SK-N-SH treated with all-trans-retinoic acid at 6 μM for 48 hours (cell line): ENCODE results near the gene SMARCA2.

ENCODE experiments used
- ATAC-seq: fragments of 200-7000 bp; cut with Tn5 transposase; 3 replicates; pipeline ENCODE4 v1.9.1; 2020; ENCODE audit warnings: mild to moderate bottlenecking, moderate library complexity
- BACH2 ChIP-seq: fragments of 250-450 bp; sonication (Bioruptor Pico); IDR thresholded peaks from 2 replicates; pipeline ENCODE4 v1.9.0; 2021; ENCODE audit warnings: mild to moderate bottlenecking, borderline replicate concordance
- CSDC2 ChIP-seq: fragments of 250-450 bp; sonication (Bioruptor Pico); IDR thresholded peaks from 2 replicates; pipeline ENCODE4 v1.5.0; 2020; ENCODE audit warnings: mild to moderate bottlenecking, moderate library complexity
- GLIS3 ChIP-seq: fragments of 250-450 bp; sonication (Bioruptor Pico); IDR thresholded peaks from 2 replicates; pipeline ENCODE4 v1.5.0; 2020; ENCODE audit warnings: mild to moderate bottlenecking, moderate library complexity
- ISL1 ChIP-seq: fragments of 250-450 bp; sonication (Bioruptor Pico); IDR thresholded peaks from 2 replicates; pipeline ENCODE4 v2.1.2; 2022; ENCODE audit warnings: mild to moderate bottlenecking, moderate library complexity
- OSR1 ChIP-seq: fragments of 250-450 bp; sonication (Bioruptor Pico); IDR thresholded peaks from 2 replicates; pipeline ENCODE4 v1.8.0; 2022; ENCODE audit warnings: moderate library complexity, mild to moderate bottlenecking, inconsistent platforms
- PPARA ChIP-seq: fragments of 250-450 bp; sonication (Bioruptor Pico); IDR thresholded peaks from 2 replicates; pipeline ENCODE4 v1.5.0; 2020; ENCODE audit warnings: mild to moderate bottlenecking, borderline replicate concordance
- RARB ChIP-seq: fragments of 250-450 bp; sonication (Bioruptor Pico); IDR thresholded peaks from 2 replicates; pipeline ENCODE4 v1.8.0; 2021; ENCODE audit warnings: mild to moderate bottlenecking, moderate library complexity
- SNAI2 ChIP-seq: fragments of 250-450 bp; sonication (Bioruptor Pico); IDR thresholded peaks from 2 replicates; pipeline ENCODE4 v1.5.0; 2020; ENCODE audit warnings: mild to moderate bottlenecking, moderate library complexity
- TCF4 ChIP-seq: fragments of 250-450 bp; sonication (Bioruptor Pico); IDR thresholded peaks from 2 replicates; pipeline ENCODE4 v1.8.0; 2021; ENCODE audit warnings: mild to moderate bottlenecking, moderate library complexity, borderline replicate concordance
- TOX ChIP-seq: fragments of 250-450 bp; sonication (Bioruptor Pico); IDR thresholded peaks from 2 replicates; pipeline ENCODE4 v1.8.0; 2021; ENCODE audit warnings: mild to moderate bottlenecking, moderate library complexity, borderline replicate concordance
- TSHZ2 ChIP-seq: fragments of 250-450 bp; sonication (Bioruptor Pico); IDR thresholded peaks from 2 replicates; pipeline ENCODE4 v1.5.0; 2020; ENCODE audit warnings: mild to moderate bottlenecking, moderate library complexity
- ZC3H10 ChIP-seq: fragments of 250-450 bp; sonication (Bioruptor Pico); IDR thresholded peaks from 2 replicates; pipeline ENCODE4 v1.5.1; 2021; ENCODE audit warnings: mild to moderate bottlenecking, moderate library complexity
- ZNF565 ChIP-seq: fragments of 450-650 bp; formaldehyde crosslinking; conservative IDR thresholded peaks from 2 replicates; pipeline ENCODE4 v1.5.0; 2020; ENCODE audit warnings: low read depth, mild to moderate bottlenecking, moderate library complexity
- ZNF70 ChIP-seq: fragments of 450-650 bp; formaldehyde crosslinking; IDR thresholded peaks from 2 replicates; pipeline ENCODE4 v1.5.0; 2020; ENCODE audit warnings: mild to moderate bottlenecking, moderate library complexity
- ZNF8 ChIP-seq: fragments of 450-650 bp; formaldehyde crosslinking; IDR thresholded peaks from 2 replicates; pipeline ENCODE4 v1.5.0; 2020; ENCODE audit warnings: mild to moderate bottlenecking, moderate library complexity
- TF ChIP-seq, protein P1 (sequence below): fragments of 250-450 bp; sonication (Bioruptor Pico); IDR thresholded peaks from 2 replicates; pipeline ENCODE4 v1.8.0; 2021; ENCODE audit warnings: low read depth, mild to moderate bottlenecking, moderate library complexity, borderline replicate concordance
- TF ChIP-seq, protein P2 (sequence below): fragments of 250-450 bp; sonication (Bioruptor Pico); IDR thresholded peaks from 2 replicates; pipeline ENCODE4 v1.8.0; 2020; ENCODE audit warnings: mild to moderate bottlenecking, moderate library complexity, borderline replicate concordance
- TF ChIP-seq, protein P3 (sequence below): fragments of 250-450 bp; sonication (Bioruptor Pico); IDR thresholded peaks from 2 replicates; pipeline ENCODE4 v1.5.1; 2021; ENCODE audit warnings: mild to moderate bottlenecking, moderate library complexity
- TF ChIP-seq, protein P4 (sequence below): fragments of 250-450 bp; sonication (Bioruptor Pico); IDR thresholded peaks from 2 replicates; pipeline ENCODE4 v1.5.1; 2020; ENCODE audit warnings: low read depth, mild to moderate bottlenecking, moderate library complexity

The SMARCA2 gene

DNA sequence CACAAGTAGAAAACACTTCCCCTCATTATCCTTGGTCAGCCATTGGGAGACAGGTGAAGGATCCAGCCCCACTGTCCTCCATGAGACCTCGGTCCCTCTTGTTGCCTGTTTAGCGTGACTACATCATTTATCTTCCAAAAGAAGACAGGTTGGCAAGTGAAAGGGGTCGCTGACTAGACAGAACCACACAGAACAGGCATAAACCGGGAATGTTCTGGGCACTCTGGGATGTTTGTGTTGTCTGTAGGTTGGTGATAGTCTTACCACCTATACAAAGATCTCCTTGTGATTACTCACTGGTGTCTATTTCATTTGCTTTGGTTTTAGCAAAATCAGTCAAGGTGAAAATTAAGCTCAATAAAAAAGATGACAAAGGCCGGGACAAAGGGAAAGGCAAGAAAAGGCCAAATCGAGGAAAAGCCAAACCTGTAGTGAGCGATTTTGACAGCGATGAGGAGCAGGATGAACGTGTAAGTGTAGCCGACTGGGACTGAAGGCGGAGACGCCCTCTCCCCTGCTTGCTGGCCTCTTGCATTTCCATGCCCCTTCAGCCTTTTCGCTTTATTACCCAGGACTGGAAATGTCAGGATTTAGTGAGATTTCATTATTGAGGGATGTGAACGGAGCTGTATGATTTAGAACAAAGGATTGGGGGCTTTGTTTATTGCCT is 175.9 kb downstream of the SMARCA2 start:
- TF ChIP-seq CSDC2 (CRISPR knock-in tag): no peak
- TF ChIP-seq GLIS3: no peak
- TF ChIP-seq SNAI2: no peak
- TF ChIP-seq, protein P1, sequence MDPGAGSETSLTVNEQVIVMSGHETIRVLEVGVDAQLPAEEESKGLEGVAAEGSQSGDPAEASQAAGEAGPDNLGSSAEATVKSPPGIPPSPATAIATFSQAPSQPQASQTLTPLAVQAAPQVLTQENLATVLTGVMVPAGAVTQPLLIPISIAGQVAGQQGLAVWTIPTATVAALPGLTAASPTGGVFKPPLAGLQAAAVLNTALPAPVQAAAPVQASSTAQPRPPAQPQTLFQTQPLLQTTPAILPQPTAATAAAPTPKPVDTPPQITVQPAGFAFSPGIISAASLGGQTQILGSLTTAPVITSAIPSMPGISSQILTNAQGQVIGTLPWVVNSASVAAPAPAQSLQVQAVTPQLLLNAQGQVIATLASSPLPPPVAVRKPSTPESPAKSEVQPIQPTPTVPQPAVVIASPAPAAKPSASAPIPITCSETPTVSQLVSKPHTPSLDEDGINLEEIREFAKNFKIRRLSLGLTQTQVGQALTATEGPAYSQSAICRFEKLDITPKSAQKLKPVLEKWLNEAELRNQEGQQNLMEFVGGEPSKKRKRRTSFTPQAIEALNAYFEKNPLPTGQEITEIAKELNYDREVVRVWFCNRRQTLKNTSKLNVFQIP (CRISPR knock-in tag): no peak
- no peak for TF ChIP-seq TSHZ2
- TF ChIP-seq, protein P2, sequence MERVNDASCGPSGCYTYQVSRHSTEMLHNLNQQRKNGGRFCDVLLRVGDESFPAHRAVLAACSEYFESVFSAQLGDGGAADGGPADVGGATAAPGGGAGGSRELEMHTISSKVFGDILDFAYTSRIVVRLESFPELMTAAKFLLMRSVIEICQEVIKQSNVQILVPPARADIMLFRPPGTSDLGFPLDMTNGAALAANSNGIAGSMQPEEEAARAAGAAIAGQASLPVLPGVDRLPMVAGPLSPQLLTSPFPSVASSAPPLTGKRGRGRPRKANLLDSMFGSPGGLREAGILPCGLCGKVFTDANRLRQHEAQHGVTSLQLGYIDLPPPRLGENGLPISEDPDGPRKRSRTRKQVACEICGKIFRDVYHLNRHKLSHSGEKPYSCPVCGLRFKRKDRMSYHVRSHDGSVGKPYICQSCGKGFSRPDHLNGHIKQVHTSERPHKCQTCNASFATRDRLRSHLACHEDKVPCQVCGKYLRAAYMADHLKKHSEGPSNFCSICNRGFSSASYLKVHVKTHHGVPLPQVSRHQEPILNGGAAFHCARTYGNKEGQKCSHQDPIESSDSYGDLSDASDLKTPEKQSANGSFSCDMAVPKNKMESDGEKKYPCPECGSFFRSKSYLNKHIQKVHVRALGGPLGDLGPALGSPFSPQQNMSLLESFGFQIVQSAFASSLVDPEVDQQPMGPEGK (CRISPR knock-in tag): no peak
- no peak for TF ChIP-seq ISL1 (CRISPR knock-in tag)
- TF ChIP-seq ZNF70 (CRISPR knock-in tag): no peak
- TF ChIP-seq TCF4 (CRISPR knock-in tag): no peak
- TF ChIP-seq PPARA (CRISPR knock-in tag): no peak
- no peak for ATAC-seq

DNA sequence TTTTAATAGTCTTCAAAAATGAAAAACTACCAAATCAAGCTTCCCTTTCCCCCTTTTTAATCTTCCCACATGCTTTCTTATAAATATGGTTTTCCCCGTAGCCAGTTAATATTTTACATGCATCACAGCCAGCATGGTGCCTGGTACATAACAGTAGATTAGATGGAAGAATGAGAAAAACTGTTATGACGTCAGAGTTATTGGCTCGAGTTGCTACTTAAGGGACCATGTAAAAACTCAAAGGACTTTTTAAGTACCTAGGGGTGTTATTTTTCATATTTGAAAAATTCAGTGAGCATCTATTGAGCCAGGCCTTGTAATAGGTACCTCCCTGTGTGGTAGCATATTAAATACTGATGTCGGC is 176.4 kb downstream of the SMARCA2 start:
- ATAC-seq: no peak
- TF ChIP-seq SNAI2 (no peak), BACH2 (CRISPR knock-in tag) (no peak), TOX (CRISPR knock-in tag) (no peak), ZC3H10 (no peak), ZNF70 (CRISPR knock-in tag) (no peak), ZNF8 (CRISPR knock-in tag) (no peak), TCF4 (CRISPR knock-in tag) (no peak), RARB (no peak), OSR1 (no peak), TSHZ2 (no peak), ZNF565 (CRISPR knock-in tag) (no peak), PPARA (CRISPR knock-in tag) (no peak), GLIS3 (no peak)
- TF ChIP-seq, protein P2 (CRISPR knock-in tag): no peak
- TF ChIP-seq, protein P3, sequence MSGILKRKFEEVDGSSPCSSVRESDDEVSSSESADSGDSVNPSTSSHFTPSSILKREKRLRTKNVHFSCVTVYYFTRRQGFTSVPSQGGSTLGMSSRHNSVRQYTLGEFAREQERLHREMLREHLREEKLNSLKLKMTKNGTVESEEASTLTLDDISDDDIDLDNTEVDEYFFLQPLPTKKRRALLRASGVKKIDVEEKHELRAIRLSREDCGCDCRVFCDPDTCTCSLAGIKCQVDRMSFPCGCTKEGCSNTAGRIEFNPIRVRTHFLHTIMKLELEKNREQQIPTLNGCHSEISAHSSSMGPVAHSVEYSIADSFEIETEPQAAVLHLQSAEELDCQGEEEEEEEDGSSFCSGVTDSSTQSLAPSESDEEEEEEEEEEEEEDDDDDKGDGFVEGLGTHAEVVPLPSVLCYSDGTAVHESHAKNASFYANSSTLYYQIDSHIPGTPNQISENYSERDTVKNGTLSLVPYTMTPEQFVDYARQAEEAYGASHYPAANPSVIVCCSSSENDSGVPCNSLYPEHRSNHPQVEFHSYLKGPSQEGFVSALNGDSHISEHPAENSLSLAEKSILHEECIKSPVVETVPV: no peak
- TF ChIP-seq, protein P4, sequence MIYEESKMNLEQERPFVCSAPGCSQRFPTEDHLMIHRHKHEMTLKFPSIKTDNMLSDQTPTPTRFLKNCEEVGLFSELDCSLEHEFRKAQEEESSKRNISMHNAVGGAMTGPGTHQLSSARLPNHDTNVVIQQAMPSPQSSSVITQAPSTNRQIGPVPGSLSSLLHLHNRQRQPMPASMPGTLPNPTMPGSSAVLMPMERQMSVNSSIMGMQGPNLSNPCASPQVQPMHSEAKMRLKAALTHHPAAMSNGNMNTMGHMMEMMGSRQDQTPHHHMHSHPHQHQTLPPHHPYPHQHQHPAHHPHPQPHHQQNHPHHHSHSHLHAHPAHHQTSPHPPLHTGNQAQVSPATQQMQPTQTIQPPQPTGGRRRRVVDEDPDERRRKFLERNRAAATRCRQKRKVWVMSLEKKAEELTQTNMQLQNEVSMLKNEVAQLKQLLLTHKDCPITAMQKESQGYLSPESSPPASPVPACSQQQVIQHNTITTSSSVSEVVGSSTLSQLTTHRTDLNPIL (CRISPR knock-in tag): no peak
- TF ChIP-seq, all 23 proteins: peak for 0
